Liver (tissue), 9 donors: ENCODE data around the gene SGK1. TPM values are rescaled to one million over a fixed set of nuclear protein-coding genes. Genes with fewer than 3 reads are reported as not detected.

ENCODE experiments used
- DNase-seq: peaks from one replicate; pipeline ENCODE4 v3.0.0-alpha.2; 2017; ENCODE audit warnings: low spot score
- H3K27ac ChIP-seq, 2 donors: one replicate each; pipeline ENCODE4 v1.7.0; 2013; ENCODE audit warnings: inconsistent platforms in 2 of 2, low read length in 2 of 2, control low read depth in 1 of 2, low read depth in 1 of 2, mild to moderate bottlenecking in 1 of 2
- H3K27me3 ChIP-seq, 4 donors: one replicate each; pipeline versions ENCODE4 v1.6.1 to v1.7.0; 2013; ENCODE audit warnings: low read length in 3 of 4, inconsistent platforms in 1 of 4, mild to moderate bottlenecking in 1 of 4, moderate library complexity in 1 of 4; ENCODE audit not compliant: control insufficient read depth in 4 of 4, insufficient read depth in 4 of 4
- H3K36me3 ChIP-seq, 4 donors: one replicate each; pipeline versions ENCODE4 v1.6.1 to v1.7.0; 2013; ENCODE audit warnings: low read length in 3 of 4, mild to moderate bottlenecking in 3 of 4, low read depth in 1 of 4, moderate library complexity in 1 of 4; ENCODE audit not compliant: control insufficient read depth in 4 of 4, insufficient read depth in 3 of 4
- H3K4me1 ChIP-seq, 4 donors: one replicate each; pipeline versions ENCODE4 v1.6.1 to v1.7.0; 2013; ENCODE audit warnings: low read length in 3 of 4, mild to moderate bottlenecking in 3 of 4, moderate library complexity in 1 of 4; ENCODE audit not compliant: control insufficient read depth in 4 of 4, insufficient read depth in 4 of 4
- H3K4me3 ChIP-seq, 3 donors: one replicate each; pipeline versions ENCODE4 v1.6.1 to v1.7.0; 2013; ENCODE audit warnings: low read length in 3 of 3, control low read depth in 1 of 3, low read depth in 1 of 3, mild to moderate bottlenecking in 1 of 3
- H3K9ac ChIP-seq, 2 donors: one replicate each; pipeline ENCODE4 v1.7.0; 2013; ENCODE audit warnings: low read length in 2 of 2, mild to moderate bottlenecking in 2 of 2, moderate library complexity in 2 of 2, control low read depth in 1 of 2, low read depth in 1 of 2
- H3K9me3 ChIP-seq, 4 donors: one replicate each; pipeline versions ENCODE4 v1.6.1 to v1.7.0; 2013; ENCODE audit warnings: low read length in 3 of 4; ENCODE audit not compliant: control insufficient read depth in 4 of 4
- ATF3 ChIP-seq: IDR thresholded peaks from 2 replicates; pipeline ENCODE4 v1.6.1; 2016; ENCODE audit warnings: antibody characterized with exemption
- EGR1 ChIP-seq, 2 donors: IDR thresholded peaks; 2 replicates each; pipeline ENCODE4 v1.6.1; 2016 to 2018; ENCODE audit warnings: antibody characterized with exemption in 2 of 2, low read depth in 2 of 2
- FOXA1 ChIP-seq: IDR thresholded peaks from 2 replicates; pipeline ENCODE4 v1.6.1; 2016; ENCODE audit warnings: antibody characterized with exemption
- FOXA2 ChIP-seq: IDR thresholded peaks from 2 replicates; pipeline ENCODE4 v1.6.1; 2016; ENCODE audit warnings: antibody characterized with exemption
- GABPA ChIP-seq, 2 donors: IDR thresholded peaks in 1 of 2; conservative IDR thresholded peaks in 1 of 2; 2 replicates each; pipeline ENCODE4 v1.6.1; 2016; ENCODE audit warnings: antibody characterized with exemption in 2 of 2, mild to moderate bottlenecking in 1 of 2, moderate library complexity in 1 of 2
- HNF4A ChIP-seq, 2 donors: conservative IDR thresholded peaks; 2 replicates each; pipeline ENCODE4 v1.6.1; 2016; ENCODE audit warnings: antibody characterized with exemption in 2 of 2, mild to moderate bottlenecking in 2 of 2
- HNF4G ChIP-seq: IDR thresholded peaks from 2 replicates; pipeline ENCODE4 v1.6.1; 2016; ENCODE audit warnings: antibody characterized with exemption
- JUND ChIP-seq, 2 donors: IDR thresholded peaks; 2 replicates each; pipeline ENCODE4 v1.6.1; 2016; ENCODE audit warnings: antibody characterized with exemption in 2 of 2
- RAD21 ChIP-seq, 2 donors: IDR thresholded peaks; 2 replicates each; pipeline ENCODE4 v1.6.1; 2016; ENCODE audit warnings: antibody characterized with exemption in 2 of 2, mild to moderate bottlenecking in 2 of 2
- REST ChIP-seq: IDR thresholded peaks from 2 replicates; pipeline ENCODE4 v1.6.1; 2016; ENCODE audit warnings: antibody characterized with exemption, mild to moderate bottlenecking
- RXRA ChIP-seq, 2 donors: IDR thresholded peaks; 2 replicates each; pipeline ENCODE4 v1.6.1; 2017 to 2018; ENCODE audit warnings: antibody characterized with exemption in 2 of 2, mild to moderate bottlenecking in 1 of 2
- TAF1 ChIP-seq: conservative IDR thresholded peaks from 2 replicates; pipeline ENCODE4 v1.6.1; 2016; ENCODE audit warnings: antibody characterized with exemption, mild to moderate bottlenecking
- YY1 ChIP-seq: IDR thresholded peaks from 2 replicates; pipeline ENCODE4 v1.6.1; 2016; ENCODE audit warnings: antibody characterized with exemption, mild to moderate bottlenecking
- ZBTB33 ChIP-seq: IDR thresholded peaks from 2 replicates; pipeline ENCODE4 v1.6.1; 2016; ENCODE audit warnings: antibody characterized with exemption
- WGBS: extraction: QIAGEN DNeasy Blood & Tissue Kit; methylation state at CpG from one replicate; pipeline ENCODE4 v1.1.7; 2013; 5-methylcytosine and 5-hydroxymethylcytosine counted together
- polyA plus RNA-seq, 2 donors: library from polyadenylated mRNA; stranded (reverse) in 1 of 2; unstranded in 1 of 2; fragments of 200-250 nt in 1 of 2; fragments of >200 nt in 1 of 2; fragmentation: Nextera tagmentation in 1 of 2; extraction: Ambion mirVana in 1 of 2; gene quantifications; one replicate each; pipeline versions ENCODE4 v1.2.1 to v1.2.3, GENCODE V29; 2013 to 2015
- total RNA-seq, 2 donors: library from RNA; depleted of rRNA; stranded (reverse); fragments of >200 nt; gene quantifications; one replicate each; pipeline ENCODE4 v1.2.3, GENCODE V29; 2014
- TF ChIP-seq, protein P1 (sequence below): IDR thresholded peaks from 2 replicates; pipeline ENCODE4 v1.6.1; 2016; ENCODE audit warnings: antibody characterized with exemption
- donor health status: healthy.
- donor health status: healthy.
- donor health status: healthy.
- donor health status: healthy.
- donor health status: healthy.

Gene SGK1
- total and polyA plus RNA-seq, 4 donors, result 28.0 to 113 (median 35.4) TPM

GRCh38 chr6:134168590-134169208 is 149.2 kb downstream of the SGK1 start:
- Histone ChIP-seq H3K27me3 (no peaks in the 10 kb centered on the region), H3K4me1 (peaks cover 0 to 25% (median 14%) of the 10 kb centered on the region in 4 donors), H3K9ac (no peak overlapping the region), H3K9me3 (no peaks in the 10 kb centered on the region), H3K4me3 (no peak overlapping the region), H3K27ac (peak overlapping the region in 1 of 2 donors; percentile 19), H3K36me3 (peaks cover 9 to 39% (median 34%) of the 10 kb centered on the region in 4 donors)
- DNase-seq, result no peak
- WGBS, result 88% methylated on average over 8 of the region's 8 CpGs
- no peak for TF ChIP-seq ATF3
- TF ChIP-seq FOXA1, result no peak
- no peak for TF ChIP-seq REST
- TF ChIP-seq TAF1, result no peak
- TF ChIP-seq FOXA2, result no peak
- TF ChIP-seq GABPA (IDR thresholded peaks at IDR 0.05 in 1 of 2, conservative IDR thresholded peaks at IDR 0.05 in 1 of 2), result no peak
- TF ChIP-seq, protein P1, sequence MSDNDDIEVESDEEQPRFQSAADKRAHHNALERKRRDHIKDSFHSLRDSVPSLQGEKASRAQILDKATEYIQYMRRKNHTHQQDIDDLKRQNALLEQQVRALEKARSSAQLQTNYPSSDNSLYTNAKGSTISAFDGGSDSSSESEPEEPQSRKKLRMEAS, result no peak
- no peak for TF ChIP-seq RXRA (IDR thresholded peaks at IDR 0.05)
- TF ChIP-seq HNF4G, result no peak
- no peak for TF ChIP-seq ZBTB33
- TF ChIP-seq RAD21 (IDR thresholded peaks at IDR 0.05), result no peak

DNA sequence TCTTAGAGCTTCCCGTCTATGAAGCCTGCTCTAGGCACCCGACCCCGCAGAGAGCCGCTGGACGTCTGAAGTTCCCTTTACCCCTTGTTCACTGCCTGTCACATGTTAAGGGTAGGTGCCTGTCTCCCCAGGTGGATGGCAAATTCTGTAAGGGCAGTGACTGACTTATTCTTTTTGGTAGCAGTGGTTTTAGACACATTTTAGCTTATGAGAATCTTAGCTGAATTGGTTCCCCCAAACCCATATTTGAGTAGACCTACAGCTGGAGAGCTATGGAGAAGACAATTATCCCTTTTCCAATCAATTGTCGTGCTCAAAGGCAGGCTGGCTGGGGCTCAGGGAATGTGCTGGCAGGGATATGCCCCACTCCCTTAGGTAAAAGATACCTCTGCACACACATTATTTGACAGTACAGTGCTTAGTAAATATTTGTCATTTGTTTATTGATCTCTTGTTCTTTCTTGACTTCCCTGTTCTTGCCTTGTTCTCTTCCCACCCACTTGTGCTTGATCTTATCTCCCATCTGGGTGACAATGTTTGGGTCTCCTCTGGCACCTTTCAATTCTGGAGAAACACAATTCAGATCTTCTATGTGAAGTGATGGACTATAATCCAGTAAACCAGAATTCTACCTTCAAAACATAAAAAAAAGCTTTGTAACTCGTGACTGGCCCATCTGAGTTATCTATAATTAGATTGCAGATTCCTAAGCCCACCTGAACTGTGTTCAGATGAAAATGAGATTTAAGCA is 151.2 kb downstream of the SGK1 start:
- Histone ChIP-seq H3K4me3 (no peak overlapping the region), H3K27ac (no peak overlapping the region), H3K4me1 (peaks cover 0 to 23% (median 8%) of the 10 kb centered on the region in 4 donors), H3K27me3 (no peaks in the 10 kb centered on the region), H3K9ac (no peak overlapping the region), H3K9me3 (no peaks in the 10 kb centered on the region), H3K36me3 (peaks cover 7 to 25% (median 21%) of the 10 kb centered on the region in 4 donors)
- WGBS, result 65% methylated on average over 7 of the region's 7 CpGs
- DNase-seq, result no peak
- TF ChIP-seq HNF4A (conservative IDR thresholded peaks at IDR 0.05) (no peak), HNF4G (no peak), YY1 (no peak), JUND (IDR thresholded peaks at IDR 0.05) (no peak), RAD21 (IDR thresholded peaks at IDR 0.05) (no peak), FOXA2 (no peak), FOXA1 (no peak), REST (no peak), EGR1 (IDR thresholded peaks at IDR 0.05; ENCODE audit: low read depth in 2 of 2) (no peak), ZBTB33 (no peak), TAF1 (no peak), ATF3 (no peak)
- TF ChIP-seq, protein P1, result no peak
